ENCODE measurements around the gene PKD1.

PKD1 gene

GRCh38 chr16:2071454-2072202 lies 64.1 kb downstream of the PKD1 start:
- no peak overlapping the region for H3K4me3 ChIP-seq (ENCODE audit: low read depth, low read length)
- DNase-seq (ENCODE audit: low read depth), result no peak
- TF ChIP-seq CTCF (IDR thresholded peaks at IDR 0.05; ENCODE audit: insufficient read depth, low read depth, low read length, missing control alignments), result no peak

- no peak for DNase-seq (ENCODE audit: low read depth)
- no peak for TF ChIP-seq CTCF (IDR thresholded peaks at IDR 0.05; ENCODE audit: insufficient read depth, low read depth, low read length, missing control alignments)
- H3K4me3 ChIP-seq (ENCODE audit: low read depth, low read length), result no peak overlapping the region
Observed at GRCh38 chr16:2070576-2071453, 64.9 kb downstream of the PKD1 start.

GRCh38 chr16:2066139-2066538 lies 69.6 kb downstream of the PKD1 start:
- no peak for DNase-seq (ENCODE audit: low read depth)
- no peak for TF ChIP-seq CTCF (IDR thresholded peaks at IDR 0.05; ENCODE audit: insufficient read depth, low read depth, low read length, missing control alignments)
- no peak overlapping the region for H3K4me3 ChIP-seq (ENCODE audit: low read depth, low read length)

- no peak for TF ChIP-seq CTCF (IDR thresholded peaks at IDR 0.05; ENCODE audit: insufficient read depth, low read depth, low read length, missing control alignments)
- no peak for DNase-seq (ENCODE audit: low read depth)
Observed at GRCh38 chr16:2064368-2064945, 71.2 kb downstream of the PKD1 start.

GRCh38 chr16:2063861-2064260 lies 71.8 kb downstream of the PKD1 start:
- no peak for DNase-seq (ENCODE audit: low read depth)
- no peak for TF ChIP-seq CTCF (IDR thresholded peaks at IDR 0.05; ENCODE audit: insufficient read depth, low read depth, low read length, missing control alignments)
- H3K4me3 ChIP-seq (ENCODE audit: low read depth, low read length), result no peak overlapping the region

More at GRCh38 chr16:2064368-2064945, 71.2 kb downstream of the PKD1 start:
- H3K4me3 ChIP-seq (ENCODE audit: low read depth, low read length), result no peak overlapping the region

- no peak for DNase-seq (ENCODE audit: low read depth)
- no peak overlapping the region for H3K4me3 ChIP-seq (ENCODE audit: low read depth, low read length)
- no peak for TF ChIP-seq CTCF (IDR thresholded peaks at IDR 0.05; ENCODE audit: insufficient read depth, low read depth, low read length, missing control alignments)
Observed at GRCh38 chr16:2062801-2063200, 72.9 kb downstream of the PKD1 start.
